H9 (cell line): ENCODE results near the gene PRSS58. TPM values are rescaled to one million over a fixed set of nuclear protein-coding genes. Genes with fewer than 3 reads are reported as not detected.

Source experiments
- DNase-seq: peaks from one replicate; pipeline ENCODE4 v3.0.0-alpha.2; 2017
- H2AFZ ChIP-seq: one replicate; pipeline ENCODE4 v1.6.1; 2013; ENCODE audit warnings: mild to moderate bottlenecking, low read length, control low read depth, moderate library complexity
- H2AK5ac ChIP-seq: 2 replicates; pipeline ENCODE4 v1.6.1; 2013; ENCODE audit warnings: low read length, control low read depth, mixed read lengths; ENCODE audit not compliant: insufficient read length
- H2BK120ac ChIP-seq: one replicate; pipeline ENCODE4 v1.6.1; 2013; ENCODE audit warnings: low read depth, mild to moderate bottlenecking, low read length, control low read depth, inconsistent platforms; ENCODE audit not compliant: poor library complexity, severe bottlenecking
- H2BK12ac ChIP-seq: 2 replicates; pipeline ENCODE4 v1.6.1; 2013; ENCODE audit warnings: low read length, control low read depth, mixed read lengths, low read depth; ENCODE audit not compliant: insufficient read length
- H2BK15ac ChIP-seq: 2 replicates; pipeline ENCODE4 v1.6.1; 2013; ENCODE audit warnings: low read depth, low read length, control low read depth
- H2BK20ac ChIP-seq: one replicate; pipeline ENCODE4 v1.6.1; 2013; ENCODE audit warnings: low read depth, mild to moderate bottlenecking, low read length, control low read depth, inconsistent platforms; ENCODE audit not compliant: poor library complexity, severe bottlenecking
- H2BK5ac ChIP-seq: 2 replicates; pipeline ENCODE4 v1.6.1; 2013; ENCODE audit warnings: low read length, control low read depth, mixed read lengths; ENCODE audit not compliant: insufficient read length
- H3K14ac ChIP-seq: 2 replicates; pipeline ENCODE4 v1.6.1; 2013; ENCODE audit warnings: low read length, control low read depth; ENCODE audit not compliant: insufficient read depth
- H3K18ac ChIP-seq: 2 replicates; pipeline ENCODE4 v1.6.1; 2013; ENCODE audit warnings: low read depth, mild to moderate bottlenecking, mixed read lengths, low read length, control low read depth; ENCODE audit not compliant: insufficient read length
- H3K23ac ChIP-seq: 2 replicates; pipeline ENCODE4 v1.6.1; 2013; ENCODE audit warnings: low read length, control low read depth, mixed read lengths, low read depth; ENCODE audit not compliant: insufficient read length
- H3K23me2 ChIP-seq: 2 replicates; pipeline ENCODE4 v1.6.1; 2013; ENCODE audit warnings: low read depth, mild to moderate bottlenecking, mixed read lengths, low read length, control low read depth; ENCODE audit not compliant: insufficient read length, poor library complexity, severe bottlenecking
- H3K27ac ChIP-seq: 2 replicates; pipeline ENCODE4 v1.5.1; 2013; ENCODE audit warnings: low read length, control low read depth, mixed read lengths, low read depth; ENCODE audit not compliant: insufficient read length
- H3K27me3 ChIP-seq: 2 replicates; pipeline ENCODE4 v1.6.1; 2013; ENCODE audit warnings: low read length, control low read depth, inconsistent platforms; ENCODE audit not compliant: insufficient read depth
- H3K4ac ChIP-seq: 2 replicates; pipeline ENCODE4 v1.6.1; 2013; ENCODE audit warnings: low read depth, mild to moderate bottlenecking, control low read depth, inconsistent platforms, low read length, moderate library complexity
- H3K4me1 ChIP-seq: 2 replicates; pipeline ENCODE4 v1.6.1; 2013; ENCODE audit warnings: low read length, control low read depth, inconsistent platforms; ENCODE audit not compliant: insufficient read depth
- H3K4me2 ChIP-seq: 2 replicates; pipeline ENCODE4 v1.6.1; 2013; ENCODE audit warnings: low read length, control low read depth, mixed read lengths; ENCODE audit not compliant: insufficient read length, insufficient read depth
- H3K56ac ChIP-seq: 2 replicates; pipeline ENCODE4 v1.6.1; 2013; ENCODE audit warnings: low read depth, mild to moderate bottlenecking, mixed read lengths, low read length, control low read depth; ENCODE audit not compliant: insufficient read length
- H3K79me1 ChIP-seq: 2 replicates; pipeline ENCODE4 v1.6.1; 2013; ENCODE audit warnings: low read depth, mild to moderate bottlenecking, moderate library complexity, low read length, control low read depth, inconsistent platforms; ENCODE audit not compliant: insufficient read depth, poor library complexity, severe bottlenecking
- H3K79me2 ChIP-seq: 2 replicates; pipeline ENCODE4 v1.6.1; 2013; ENCODE audit warnings: low read length, control low read depth, inconsistent platforms; ENCODE audit not compliant: insufficient read depth
- H3K9ac ChIP-seq: 2 replicates; pipeline ENCODE4 v1.6.1; 2013; ENCODE audit warnings: low read length, control low read depth, mixed read lengths; ENCODE audit not compliant: insufficient read length; ENCODE audit errors: extremely low read depth
- H3K9me3 ChIP-seq: one replicate; pipeline ENCODE4 v1.6.1; 2013; ENCODE audit warnings: low read depth, low read length, inconsistent platforms; ENCODE audit not compliant: control insufficient read depth
- H3T11ph ChIP-seq: one replicate; pipeline ENCODE4 v1.6.1; 2013; ENCODE audit warnings: mild to moderate bottlenecking, low read length, control low read depth, inconsistent platforms
- H4K20me1 ChIP-seq: one replicate; pipeline ENCODE4 v1.6.1; 2013; ENCODE audit not compliant: control insufficient read depth, insufficient read length, insufficient read depth
- H4K5ac ChIP-seq: 2 replicates; pipeline ENCODE4 v1.6.1; 2013; ENCODE audit warnings: low read depth, mild to moderate bottlenecking, mixed read lengths, low read length, control low read depth; ENCODE audit not compliant: insufficient read length
- H4K8ac ChIP-seq: replicated peaks from 2 replicates; pipeline ENCODE4 v1.6.1; 2013; ENCODE audit warnings: low read length, control low read depth, mixed read lengths, low read depth; ENCODE audit not compliant: insufficient read length
- H4K91ac ChIP-seq: 2 replicates; pipeline ENCODE4 v1.6.1; 2013; ENCODE audit warnings: low read depth, mild to moderate bottlenecking, moderate library complexity, mixed read lengths, low read length, control low read depth; ENCODE audit not compliant: insufficient read length
- H3K27ac Mint-ChIP-seq, 3 experiments: 2 replicates in 2 of 3; 3 replicates in 1 of 3; pipeline ENCODE4 v1.8.0; 2020 to 2021; ENCODE audit warnings: mixed read lengths in 3 of 3, mild to moderate bottlenecking in 1 of 3, moderate library complexity in 1 of 3
- H3K27me3 Mint-ChIP-seq: 2 replicates; pipeline ENCODE4 v1.8.0; 2021; ENCODE audit warnings: low read depth, mild to moderate bottlenecking, moderate library complexity, mixed read lengths
- H3K36me3 Mint-ChIP-seq, 3 experiments: 2 replicates in 2 of 3; 3 replicates in 1 of 3; pipeline ENCODE4 v1.8.0; 2020 to 2021; ENCODE audit warnings: low read depth in 3 of 3, mixed read lengths in 3 of 3; ENCODE audit not compliant: insufficient read depth in 1 of 3
- H3K4me1 Mint-ChIP-seq, 2 experiments: 2 replicates each; pipeline ENCODE4 v1.8.0; 2020; ENCODE audit warnings: mixed read lengths in 2 of 2
- H3K4me3 Mint-ChIP-seq, 2 experiments: 2 replicates in 1 of 2; 3 replicates in 1 of 2; pipeline ENCODE4 v1.8.0; 2020 to 2021; ENCODE audit warnings: mild to moderate bottlenecking in 2 of 2, mixed read lengths in 2 of 2, moderate library complexity in 1 of 2
- H3K9me3 Mint-ChIP-seq, 2 experiments: 2 replicates in 1 of 2; 3 replicates in 1 of 2; pipeline ENCODE4 v1.8.0; 2020; ENCODE audit warnings: mild to moderate bottlenecking in 2 of 2, mixed read lengths in 2 of 2, moderate library complexity in 1 of 2
- CTCF ChIP-seq: fragments of 200-600 bp; sonication (generic); conservative IDR thresholded peaks from 3 replicates; pipeline ENCODE4 v1.8.0; 2021; ENCODE audit warnings: antibody characterized with exemption, mild to moderate bottlenecking
- WGBS: extraction: QIAGEN DNeasy Blood & Tissue Kit; methylation state at CpG from one replicate; pipeline ENCODE4 v1.1.7; 2013; ENCODE audit warnings: missing lambda C conversion rate, low lambda C conversion rate, mixed read lengths; ENCODE audit not compliant: insufficient read length; ENCODE audit errors: extremely low coverage; 5-methylcytosine and 5-hydroxymethylcytosine counted together
- total RNA-seq: library from RNA; stranded (reverse); gene quantifications from 2 replicates; pipeline ENCODE4 v1.2.1, GENCODE V29; 2021

PRSS58 gene
- total RNA-seq, 1 experiment from 2014 or later = not detected

- no peak overlapping the region for H3K18ac ChIP-seq
- H3K14ac ChIP-seq = no peak overlapping the region
- peaks cover 14% of the 10 kb centered on the region for H3K27me3 Mint-ChIP-seq
- no peak overlapping the region for H2BK20ac ChIP-seq
- peaks cover 0 to 4% of the 10 kb centered on the region in 2 experiments; a peak in 2 of 4 replicates for H3K4me1 Mint-ChIP-seq
- no peak overlapping the region for H2BK120ac ChIP-seq
- H2BK15ac ChIP-seq = no peak overlapping the region
- H3K9me3 ChIP-seq = no peaks in the 10 kb centered on the region
- no peak for TF ChIP-seq CTCF
- WGBS = no CpG with 5 or more reads among the region's 3 CpGs
- H2AFZ ChIP-seq = no peak overlapping the region
- H3K79me2 ChIP-seq = no peaks in the 10 kb centered on the region
- H3K4me1 ChIP-seq = no peaks in the 10 kb centered on the region
- H3K56ac ChIP-seq = no peak overlapping the region
- H2AK5ac ChIP-seq = no peak overlapping the region
- H3K79me1 ChIP-seq = no peaks in the 10 kb centered on the region
- no peak overlapping the region for H3K4me2 ChIP-seq
- no peaks in the 10 kb centered on the region for H4K20me1 ChIP-seq
- no peak overlapping the region for H3T11ph ChIP-seq
- H3K27ac ChIP-seq = no peak overlapping the region
- H2BK12ac ChIP-seq = no peak overlapping the region
- no peak overlapping the region for H3K4ac ChIP-seq
- H3K23me2 ChIP-seq = no peaks in the 10 kb centered on the region
- no peaks in the 10 kb centered on the region for H3K27me3 ChIP-seq
- no peak overlapping the region for H3K9ac ChIP-seq
- H3K27ac Mint-ChIP-seq = no peak overlapping the region
- no peak overlapping the region for H3K23ac ChIP-seq
- DNase-seq = no peak
- H3K36me3 Mint-ChIP-seq = peaks cover 0 to 8% (median 7%) of the 10 kb centered on the region in 3 experiments; a peak in 5 of 7 replicates
- H3K9me3 Mint-ChIP-seq = peaks cover 11 to 13% of the 10 kb centered on the region in 2 experiments
- H4K8ac ChIP-seq = no peak overlapping the region
- no peak overlapping the region for H4K5ac ChIP-seq
- no peak overlapping the region for H3K4me3 Mint-ChIP-seq
- no peak overlapping the region for H4K91ac ChIP-seq
- H2BK5ac ChIP-seq = no peak overlapping the region
These were observed 22.4 kb upstream of the PRSS58 start for GRCh38 chr7:142280263-142280662.
